ENCODE measurements around the gene SMARCE1. TPM values are rescaled to one million over a fixed set of nuclear protein-coding genes. Genes with fewer than 3 reads are reported as not detected.

SMARCE1 gene
- total RNA-seq, 4 donors from 2014 or later, result 67.2 to 113 (median 95.1) TPM

- DNase-seq (ENCODE audit: low spot score in 2 of 2), result no peak
- Histone ChIP-seq H3K27ac (no peak overlapping the region), H3K4me1 (no peaks in the 10 kb centered on the region), H3K9me3 (no peaks in the 10 kb centered on the region), H3K27me3 (peaks cover 0 to 23% of the 10 kb centered on the region in 2 donors), H3K36me3 (no peaks in the 10 kb centered on the region), H3K4me3 (no peak overlapping the region)
- 87 to 91% methylated on average over 4 of the region's 4 CpGs for WGBS, 2 donors
- TF ChIP-seq CTCF (IDR thresholded peaks at IDR 0.05) (no peak), POLR2A (IDR thresholded peaks at IDR 0.05) (no peak), EP300 (IDR thresholded peaks at IDR 0.05) (no peak)
Measured at GRCh38 chr17:40675905-40676304, 28.3 kb upstream of the SMARCE1 start.

GRCh38 chr17:40672654-40673053 is 25.0 kb upstream of the SMARCE1 start:
- Histone ChIP-seq H3K4me1 (no peaks in the 10 kb centered on the region), H3K27me3 (peaks cover 0 to 13% of the 10 kb centered on the region in 2 donors), H3K36me3 (no peaks in the 10 kb centered on the region), H3K4me3 (no peak overlapping the region), H3K27ac (no peak overlapping the region), H3K9me3 (no peaks in the 10 kb centered on the region)
- DNase-seq (ENCODE audit: low spot score in 2 of 2), result no peak
- WGBS, 2 donors, result 87 to 90% methylated on average over 2 of the region's 2 CpGs
- TF ChIP-seq POLR2A (IDR thresholded peaks at IDR 0.05), result no peak
- no peak for TF ChIP-seq CTCF (IDR thresholded peaks at IDR 0.05)
- no peak for TF ChIP-seq EP300 (IDR thresholded peaks at IDR 0.05)

GRCh38 chr17:40671282-40671681 is 23.7 kb upstream of the SMARCE1 start:
- Histone ChIP-seq H3K4me1 (no peaks in the 10 kb centered on the region), H3K27me3 (peaks cover 0 to 7% of the 10 kb centered on the region in 2 donors), H3K27ac (no peak overlapping the region), H3K4me3 (no peak overlapping the region), H3K9me3 (no peaks in the 10 kb centered on the region), H3K36me3 (no peaks in the 10 kb centered on the region)
- TF ChIP-seq EP300 (IDR thresholded peaks at IDR 0.05), result no peak
- no peak for TF ChIP-seq POLR2A (IDR thresholded peaks at IDR 0.05)
- no peak for TF ChIP-seq CTCF (IDR thresholded peaks at IDR 0.05)
- WGBS, 2 donors, result 55 to 56% methylated on average over 4 of the region's 4 CpGs
- no peak for DNase-seq (ENCODE audit: low spot score in 2 of 2)

- Histone ChIP-seq H3K27me3 (peaks cover 0 to 9% of the 10 kb centered on the region in 2 donors), H3K4me1 (no peaks in the 10 kb centered on the region), H3K4me3 (no peak overlapping the region), H3K27ac (no peak overlapping the region), H3K36me3 (no peaks in the 10 kb centered on the region), H3K9me3 (no peaks in the 10 kb centered on the region)
- DNase-seq (ENCODE audit: low spot score in 2 of 2), result no peak
- TF ChIP-seq EP300 (IDR thresholded peaks at IDR 0.05) (no peak), CTCF (IDR thresholded peaks at IDR 0.05) (no peak), POLR2A (IDR thresholded peaks at IDR 0.05) (no peak)
Measured at GRCh38 chr17:40666331-40666730, 18.7 kb upstream of the SMARCE1 start.

- Histone ChIP-seq H3K27me3 (peaks cover 0 to 6% of the 10 kb centered on the region in 2 donors), H3K4me1 (no peaks in the 10 kb centered on the region), H3K36me3 (no peaks in the 10 kb centered on the region), H3K9me3 (no peaks in the 10 kb centered on the region), H3K4me3 (peak within 1 kb of the TSS in 1 of 4 donors; percentile 41), H3K27ac (peak within 1 kb of the TSS in 1 of 4 donors; percentile 57)
- WGBS, 2 donors, result 10 to 13% methylated on average over 12 of the region's 12 CpGs
- DNase-seq (ENCODE audit: low spot score in 2 of 2), result no peak
- TF ChIP-seq EP300 (IDR thresholded peaks at IDR 0.05) (peak in 1 of 2 donors; percentile 8), POLR2A (IDR thresholded peaks at IDR 0.05) (no peak)
Measured at GRCh38 chr17:40664582-40665333, 17.1 kb upstream of the SMARCE1 start, which contains the start of gene KRT222. KRT222 (minus strand) TSS chr17:40665177; CDS start chr17:40665099, 78 bp downstream.
